Uterus (tissue), 4 donors: Measurements from ENCODE around the gene MAMDC2. TPM values are rescaled to one million over a fixed set of nuclear protein-coding genes. Genes with fewer than 3 reads are reported as not detected.
"Not testable (repeated sequence)": the region's sequence is repeated elsewhere in the genome, so short reads cannot be mapped to it uniquely, and the experiment has no call there.

Source experiments
- DNase-seq, 2 donors: peaks; one replicate each; pipeline ENCODE4 v3.0.0-alpha.2; 2019 to 2020
- H3K27ac ChIP-seq, 2 donors: fragments of 200-600 bp; sonication (generic); 1 replicate in 1 of 2; 2 replicates in 1 of 2; pipeline ENCODE4 v1.5.1; 2016 to 2018
- H3K27me3 ChIP-seq, 2 donors: fragments of 200-600 bp; sonication (generic); one replicate each; pipeline ENCODE4 v1.5.1; 2018 to 2019; ENCODE audit warnings: control low read depth in 1 of 2
- H3K36me3 ChIP-seq, 2 donors: fragments of 200-600 bp; sonication (generic); one replicate each; pipeline ENCODE4 v1.5.1; 2019; ENCODE audit warnings: control low read depth in 1 of 2
- H3K4me1 ChIP-seq, 2 donors: fragments of 200-600 bp; sonication (generic); one replicate each; pipeline ENCODE4 v1.5.1; 2018 to 2019; ENCODE audit warnings: control low read depth in 1 of 2
- H3K4me3 ChIP-seq, 2 donors: fragments of 200-600 bp; sonication (generic); 1 replicate in 1 of 2; 2 replicates in 1 of 2; pipeline ENCODE4 v1.5.1; 2018 to 2019; ENCODE audit warnings: mild to moderate bottlenecking in 1 of 2
- H3K9me3 ChIP-seq, 2 donors: fragments of 200-600 bp; sonication (generic); one replicate each; pipeline ENCODE4 v1.5.1; 2019; ENCODE audit warnings: control low read depth in 1 of 2
- CTCF ChIP-seq, 4 experiments: fragments of 200-600 bp in 2 of 4; fragments of 450-650 bp in 2 of 4; sonication (generic) in 2 of 4; IDR thresholded peaks; one replicate each; pipeline ENCODE4 v1.5.1; 2016 to 2019; ENCODE audit warnings: antibody characterized with exemption in 4 of 4, mild to moderate bottlenecking in 2 of 4, moderate library complexity in 1 of 4
- POLR2A ChIP-seq, 2 donors: fragments of 450-650 bp; IDR thresholded peaks; one replicate each; pipeline ENCODE4 v1.6.1; 2016; ENCODE audit warnings: antibody characterized with exemption in 2 of 2, mild to moderate bottlenecking in 1 of 2, moderate library complexity in 1 of 2
- intact Hi-C: fragments of 100-400 bp; cut with DNase I; formaldehyde crosslinking; loops from one replicate; pipeline ENCODE4 v1.15.1; 2023; ENCODE audit warnings: low total_unique reads
- total RNA-seq, 4 donors: library from RNA; depleted of rRNA in 3 of 4; stranded (reverse); fragments of >200 nt in 3 of 4; gene quantifications; one replicate each; pipeline versions ENCODE4 v1.1.0 to v1.2.4, GENCODE V29; 2014 to 2023
- donor health status: DM: yes; HTN: yes; CAD: no.

MAMDC2 gene
- total RNA-seq, 4 donors from 2014 or later = 42.7 to 204 (median 138) TPM

GRCh38 chr9:70177121-70177520 lies 133.5 kb downstream of the MAMDC2 start:
- no peak overlapping the region for H3K27ac ChIP-seq
- intact Hi-C loops = no loop called here
- DNase-seq = no peak

GRCh38 chr9:70192707-70193106 lies 149.1 kb downstream of the MAMDC2 start:
- H3K4me3 ChIP-seq = no peak overlapping the region
- no peaks in the 10 kb centered on the region for H3K36me3 ChIP-seq
- no peak overlapping the region for H3K27ac ChIP-seq
- intact Hi-C loops = no loop called here
- DNase-seq = no peak
- H3K27me3 ChIP-seq = no peaks in the 10 kb centered on the region
- H3K9me3 ChIP-seq = no peaks in the 10 kb centered on the region
- TF ChIP-seq CTCF (IDR thresholded peaks at IDR 0.05) (no peak), POLR2A (IDR thresholded peaks at IDR 0.05) (no peak)
- no peaks in the 10 kb centered on the region for H3K4me1 ChIP-seq

More at GRCh38 chr9:70177121-70177520, 133.5 kb downstream of the MAMDC2 start:
- Histone ChIP-seq H3K4me1 (no peaks in the 10 kb centered on the region), H3K27me3 (no peaks in the 10 kb centered on the region), H3K4me3 (no peak overlapping the region), H3K36me3 (no peaks in the 10 kb centered on the region), H3K9me3 (peaks cover 0 to 5% of the 10 kb centered on the region in 2 donors)
- TF ChIP-seq CTCF (IDR thresholded peaks at IDR 0.05) (no peak), POLR2A (IDR thresholded peaks at IDR 0.05) (no peak)

GRCh38 chr9:70195456-70195855 lies 151.8 kb downstream of the MAMDC2 start:
- no peak for TF ChIP-seq CTCF (IDR thresholded peaks at IDR 0.05)
- TF ChIP-seq POLR2A (IDR thresholded peaks at IDR 0.05) = no peak
- Histone ChIP-seq H3K4me1 (no peaks in the 10 kb centered on the region), H3K36me3 (no peaks in the 10 kb centered on the region), H3K9me3 (no peaks in the 10 kb centered on the region), H3K4me3 (no peak overlapping the region), H3K27ac (no peak overlapping the region), H3K27me3 (no peaks in the 10 kb centered on the region)
- intact Hi-C loops = no loop called here
- DNase-seq = no peak

- Histone ChIP-seq H3K4me1 (no peaks in the 10 kb centered on the region), H3K9me3 (no peaks in the 10 kb centered on the region), H3K36me3 (no peaks in the 10 kb centered on the region), H3K4me3 (no peak overlapping the region), H3K27ac (no peak overlapping the region), H3K27me3 (no peaks in the 10 kb centered on the region)
- intact Hi-C loops = no loop called here
- TF ChIP-seq POLR2A (IDR thresholded peaks at IDR 0.05) (no peak), CTCF (IDR thresholded peaks at IDR 0.05) (no peak)
- DNase-seq = no peak
Measured at GRCh38 chr9:70197216-70198044, 153.8 kb downstream of the MAMDC2 start.

- DNase-seq, H3K27ac ChIP-seq, H3K4me3 ChIP-seq, H3K27me3 ChIP-seq, H3K9me3 ChIP-seq, H3K4me1 ChIP-seq, intact Hi-C loops, H3K36me3 ChIP-seq: not testable (repeated sequence)
Measured at GRCh38 chr9:70204743-70205142, 161.1 kb downstream of the MAMDC2 start.
